Measurements from ENCODE around the gene BABAM2.

The BABAM2 gene

DNA sequence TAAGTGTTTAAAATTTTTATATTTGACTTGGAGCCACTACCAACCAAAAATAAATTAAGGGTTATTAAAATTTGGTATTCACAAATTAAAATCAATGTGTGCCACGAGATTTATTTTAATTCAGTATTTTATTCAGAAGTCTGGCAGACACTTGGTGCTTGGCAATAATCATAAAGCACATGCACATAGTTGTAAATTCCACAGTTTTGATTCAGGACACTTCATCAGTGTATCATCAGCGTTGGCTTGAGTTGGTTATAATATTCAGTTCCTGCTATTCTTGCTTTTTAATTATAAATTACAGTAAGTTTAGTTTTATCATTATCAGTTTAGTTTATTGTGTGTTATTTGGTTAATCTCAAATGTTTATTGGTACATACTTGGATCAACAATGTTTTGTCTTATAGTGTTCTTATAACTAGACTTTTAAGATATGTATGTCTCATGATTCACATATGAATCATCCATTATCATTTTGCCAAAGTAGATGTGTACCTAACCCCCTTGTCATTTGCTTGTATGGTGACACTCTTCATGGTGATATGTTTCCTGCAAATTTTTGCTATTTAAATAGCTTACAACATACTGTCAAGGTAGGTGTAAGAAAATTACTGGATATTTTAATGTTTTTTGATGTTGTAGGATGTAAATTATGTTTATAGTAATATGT lies 237.9 kb downstream of the BABAM2 start:
- no peak for DNase-seq (ENCODE audit: low read depth)

DNA sequence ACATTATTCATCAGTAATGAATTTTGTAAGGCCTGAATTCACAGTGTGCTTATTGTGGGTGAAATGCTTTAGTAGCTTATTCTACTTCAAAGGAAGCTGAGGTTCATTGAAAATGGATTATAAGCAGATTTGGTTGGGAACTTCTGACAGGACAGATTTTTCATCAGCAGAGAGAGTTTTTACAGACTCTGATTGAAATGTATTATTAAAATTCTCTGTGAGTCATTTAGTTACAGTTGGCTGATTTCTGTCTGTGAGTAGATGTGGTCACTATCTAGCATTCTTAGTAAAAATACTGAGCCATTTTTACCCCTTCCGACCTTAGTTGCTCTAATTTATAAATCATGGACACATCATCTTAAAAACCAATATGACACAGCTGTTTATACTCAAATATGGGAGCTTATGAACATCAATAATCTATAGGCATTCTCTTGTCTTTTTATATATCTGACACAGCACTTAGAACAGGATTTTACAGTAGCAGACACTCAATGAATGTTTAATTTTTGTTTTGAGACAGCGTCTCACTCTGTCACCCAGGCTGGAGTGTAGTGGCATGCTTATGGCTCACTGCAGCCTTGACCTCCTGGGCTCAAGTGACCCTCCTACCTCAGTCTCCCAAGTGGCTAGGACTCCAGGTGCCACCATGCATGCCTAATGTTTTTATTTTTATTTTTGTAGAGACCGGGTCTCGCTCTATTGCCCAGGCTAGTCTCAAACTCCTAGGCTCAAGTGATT lies 239.6 kb downstream of the BABAM2 start:
- no peak for DNase-seq (ENCODE audit: low read depth)

GRCh38 chr2:28133778-28134177 lies 243.2 kb downstream of the BABAM2 start:
- no peak for DNase-seq (ENCODE audit: low read depth)

DNA sequence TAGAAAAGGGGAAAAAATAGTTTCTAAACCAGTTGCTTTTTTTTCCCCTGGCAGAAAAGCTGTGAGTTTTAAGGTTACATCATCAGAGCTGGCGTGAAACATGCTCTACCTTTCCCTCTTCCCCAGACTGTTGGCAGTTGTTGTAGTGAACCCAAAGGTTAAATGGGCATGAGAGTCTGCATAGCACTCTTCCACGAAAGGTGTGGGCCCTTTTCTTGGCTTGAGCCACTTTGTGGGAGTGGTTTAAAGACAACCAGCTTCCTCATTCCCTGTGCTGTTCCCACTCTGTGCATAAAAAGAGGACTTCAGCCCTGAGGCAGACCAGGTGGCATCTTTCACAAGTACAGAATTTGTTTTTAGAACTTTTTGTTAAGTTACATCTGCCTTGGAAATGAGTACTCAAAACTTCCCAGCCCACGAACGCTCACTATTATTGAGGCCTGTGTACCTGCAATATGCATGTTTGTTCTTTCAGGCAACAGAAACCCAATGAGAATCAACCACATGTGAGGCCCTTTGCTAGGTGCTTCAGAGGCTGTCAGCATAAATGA lies 243.8 kb downstream of the BABAM2 start:
- DNase-seq (ENCODE audit: low read depth): no peak

DNA sequence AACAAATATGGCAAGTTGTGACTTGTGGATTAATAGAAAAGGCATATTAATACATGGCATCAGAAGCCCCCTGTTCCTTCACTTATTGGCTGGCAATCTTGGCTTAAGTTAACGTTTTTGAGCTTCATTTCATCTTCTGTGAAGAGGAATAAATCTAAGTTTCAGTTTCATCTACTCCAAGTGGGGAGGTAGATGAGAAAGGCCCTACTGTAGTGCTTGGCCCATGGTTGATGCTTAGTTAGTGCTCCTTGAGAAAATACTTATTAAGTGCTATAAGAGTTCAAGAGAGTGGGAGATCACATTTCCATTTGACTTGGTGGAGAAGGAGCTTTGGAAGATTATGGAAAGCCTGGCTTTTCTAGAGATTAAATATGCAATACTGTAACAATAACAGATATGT lies 244.3 kb downstream of the BABAM2 start:
- no peak for DNase-seq (ENCODE audit: low read depth)

- DNase-seq (ENCODE audit: low read depth): no peak
Observed at GRCh38 chr2:28135324-28135723, 244.8 kb downstream of the BABAM2 start.

- DNase-seq (ENCODE audit: low read depth): no peak
Observed at GRCh38 chr2:28135799-28136198, 245.3 kb downstream of the BABAM2 start.

DNA sequence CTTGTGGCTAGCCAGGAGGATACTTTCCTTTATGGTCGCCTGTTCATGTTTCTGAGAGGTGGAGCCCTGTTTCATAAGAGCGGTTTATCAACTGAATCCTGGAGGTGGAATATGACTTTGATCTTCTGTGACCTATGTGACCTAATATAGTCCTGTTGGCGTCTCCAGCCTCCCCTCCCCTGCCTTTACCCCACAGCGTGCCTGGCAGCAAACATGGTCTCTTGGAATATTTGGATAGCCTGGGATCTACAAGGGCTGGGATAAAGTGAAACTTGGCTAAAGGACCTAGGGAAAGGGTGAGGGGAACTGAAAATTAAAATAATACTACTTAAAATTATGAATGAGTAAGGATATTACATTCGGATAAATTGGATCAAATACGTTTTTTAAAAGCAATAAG lies 246.0 kb downstream of the BABAM2 start:
- no peak for DNase-seq (ENCODE audit: low read depth)

GRCh38 chr2:28137221-28137620 lies 246.7 kb downstream of the BABAM2 start:
- DNase-seq (ENCODE audit: low read depth): no peak

DNA sequence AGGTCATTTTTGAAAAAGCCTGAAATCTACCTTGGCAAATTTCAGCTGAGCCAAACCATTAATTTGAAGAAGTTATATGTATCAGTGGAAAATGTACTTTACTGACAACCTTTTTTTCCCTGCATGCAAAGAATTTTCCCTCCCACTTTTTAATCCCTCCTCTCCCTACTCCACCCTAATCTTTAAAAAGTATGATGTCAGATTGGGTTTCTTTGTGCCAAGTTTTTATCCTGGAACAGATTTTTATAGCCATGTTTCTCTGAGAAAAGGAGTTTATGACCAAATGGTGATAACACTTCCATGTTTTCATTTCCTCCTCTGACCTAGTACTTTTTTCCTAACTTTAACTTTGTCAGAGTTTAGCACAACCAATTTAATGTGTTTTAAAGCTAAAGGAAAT lies 251.9 kb downstream of the BABAM2 start:
- DNase-seq (ENCODE audit: low read depth): no peak

DNA sequence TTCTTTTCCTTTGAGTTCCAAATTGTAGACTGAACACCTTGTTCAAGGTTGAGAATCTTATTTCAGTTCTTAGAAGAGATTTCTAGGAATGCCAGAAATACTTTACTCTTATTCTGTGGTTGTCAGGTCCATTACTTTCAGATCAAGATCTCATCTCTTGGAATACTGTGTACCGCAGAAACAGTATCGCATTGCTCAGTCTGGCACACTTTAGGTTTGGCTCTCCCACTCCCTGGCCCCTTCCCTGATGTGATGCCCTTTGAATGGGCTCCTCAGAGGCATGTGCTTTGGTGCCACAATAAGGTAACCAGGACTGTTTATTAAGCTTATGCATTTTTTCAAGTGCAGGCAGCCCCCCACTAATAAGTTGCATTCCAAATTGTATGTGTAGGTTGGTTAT lies 257.5 kb downstream of the BABAM2 start:
- no peak for DNase-seq (ENCODE audit: low read depth)

DNA sequence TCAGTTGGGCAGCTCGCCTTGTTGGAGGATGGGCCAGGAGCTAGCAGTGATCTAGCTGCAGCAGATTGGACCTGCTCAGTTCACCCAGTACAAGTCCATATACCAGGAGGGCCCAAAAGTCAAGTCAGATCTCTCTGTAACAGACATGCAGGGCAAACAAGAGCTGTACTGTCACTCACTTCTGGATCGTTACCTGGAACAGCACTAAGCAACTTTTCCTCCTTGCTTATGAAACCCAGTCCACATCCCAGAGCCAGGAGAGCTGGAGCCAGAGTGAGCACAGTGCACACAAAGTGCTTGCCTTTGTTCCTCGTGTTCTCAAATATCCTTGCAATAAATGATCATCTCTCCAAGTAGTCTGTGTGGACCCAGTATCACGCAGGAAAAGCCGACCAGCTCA lies 258.0 kb downstream of the BABAM2 start:
- DNase-seq (ENCODE audit: low read depth): no peak

- no peak for DNase-seq (ENCODE audit: low read depth)
Observed at GRCh38 chr2:28150236-28150915, 259.8 kb downstream of the BABAM2 start.

DNA sequence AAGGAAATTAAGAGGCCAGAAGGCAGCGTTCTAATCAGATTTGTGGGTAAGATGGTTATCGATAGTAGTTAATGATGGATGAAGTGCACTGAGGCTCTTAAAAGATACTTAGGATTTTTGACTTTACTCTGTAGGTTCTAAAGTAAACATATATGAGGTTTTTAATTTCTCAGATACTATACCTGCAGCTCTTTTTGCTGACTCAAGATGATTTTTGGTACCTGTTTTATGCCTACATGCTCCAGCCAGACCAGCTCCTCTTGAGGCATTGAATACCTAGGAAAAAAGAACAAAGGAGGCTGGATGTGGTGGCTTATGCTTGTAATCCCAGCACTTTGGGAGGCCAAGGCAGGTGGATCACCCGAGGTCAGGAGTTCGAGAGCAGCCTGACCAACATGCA lies 260.5 kb downstream of the BABAM2 start:
- DNase-seq (ENCODE audit: low read depth): no peak

DNA sequence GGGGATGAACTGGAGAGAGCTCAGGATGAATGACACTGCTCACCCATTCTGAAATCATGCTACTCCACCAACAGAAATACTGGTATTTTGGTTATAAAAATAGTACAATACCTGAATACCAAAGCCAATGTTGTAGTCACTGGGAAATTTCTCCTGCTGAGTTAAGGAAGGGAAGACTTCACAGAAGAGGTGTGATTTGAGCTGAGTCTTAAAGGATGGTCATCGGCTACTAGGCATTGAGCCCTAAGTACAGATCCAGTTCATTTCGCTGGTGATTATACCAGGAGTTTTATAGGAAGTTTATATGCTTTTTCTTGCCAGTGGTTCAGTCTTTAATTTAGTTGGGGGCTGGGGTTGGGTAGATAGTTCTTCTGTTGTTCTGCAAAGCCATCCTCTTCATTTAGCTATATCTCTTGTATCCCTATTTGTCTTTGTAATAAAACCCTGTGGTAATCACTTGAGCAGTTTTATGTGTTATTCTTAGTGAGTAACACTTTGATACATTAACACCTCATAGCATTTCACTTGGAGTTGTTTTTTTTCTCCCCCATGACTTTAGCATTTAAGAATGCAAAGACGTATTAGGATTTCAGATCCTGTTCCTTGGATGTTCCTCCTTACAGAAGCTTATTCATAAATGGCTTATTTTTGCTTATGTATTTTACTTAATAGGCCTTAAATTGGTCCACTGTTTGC lies 262.2 kb downstream of the BABAM2 start:
- no peak for DNase-seq (ENCODE audit: low read depth)

- DNase-seq (ENCODE audit: low read depth): no peak
Observed at GRCh38 chr2:28153851-28154250, 263.3 kb downstream of the BABAM2 start.

GRCh38 chr2:28155086-28155485 lies 264.6 kb downstream of the BABAM2 start:
- no peak for DNase-seq (ENCODE audit: low read depth)

GRCh38 chr2:28155627-28156026 lies 265.1 kb downstream of the BABAM2 start:
- DNase-seq (ENCODE audit: low read depth): no peak

- DNase-seq (ENCODE audit: low read depth): no peak
Observed at GRCh38 chr2:28158791-28159190, 268.3 kb downstream of the BABAM2 start.

DNA sequence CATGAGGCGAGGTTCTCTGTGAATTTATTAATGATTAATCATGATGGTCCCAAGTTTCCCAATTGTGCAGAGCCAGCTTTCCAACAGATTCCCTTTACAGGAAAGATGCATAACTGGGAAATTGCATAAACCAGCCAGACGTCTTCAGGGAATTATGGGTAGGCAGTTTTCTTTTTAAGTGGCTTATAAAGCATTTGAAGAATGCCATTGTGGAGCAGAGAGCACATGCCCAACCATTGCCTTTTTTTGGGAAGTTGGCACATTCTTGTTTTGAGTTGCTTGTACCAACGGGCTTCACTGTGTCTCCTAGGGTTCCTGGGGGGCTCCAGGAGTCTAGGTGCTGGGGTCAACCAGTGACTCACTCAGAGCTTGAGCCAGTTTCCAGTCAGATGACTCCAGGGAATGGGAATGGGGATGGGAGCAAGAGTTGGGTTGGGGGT lies 270.5 kb downstream of the BABAM2 start:
- no peak for DNase-seq (ENCODE audit: low read depth)

DNA sequence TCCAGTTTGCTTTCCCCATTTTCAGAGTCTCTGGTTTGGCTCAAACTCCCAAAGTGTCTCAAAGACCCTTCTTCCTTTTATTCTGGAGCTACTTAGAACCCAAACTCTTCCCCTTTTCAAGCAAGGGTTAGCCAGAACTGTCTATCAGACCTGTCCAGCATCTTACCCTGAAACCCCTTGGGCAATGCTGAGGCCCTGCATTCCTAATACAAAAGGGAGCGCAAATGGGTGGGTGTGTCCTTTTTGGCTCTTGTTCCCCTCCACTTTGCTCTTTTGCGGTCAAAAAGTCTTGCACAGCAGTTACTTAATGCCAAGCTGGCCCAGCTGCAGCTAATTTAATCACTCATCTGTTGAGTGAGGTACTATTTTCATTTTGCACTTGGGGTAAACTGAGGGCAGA lies 270.9 kb downstream of the BABAM2 start:
- no peak for DNase-seq (ENCODE audit: low read depth)

DNA sequence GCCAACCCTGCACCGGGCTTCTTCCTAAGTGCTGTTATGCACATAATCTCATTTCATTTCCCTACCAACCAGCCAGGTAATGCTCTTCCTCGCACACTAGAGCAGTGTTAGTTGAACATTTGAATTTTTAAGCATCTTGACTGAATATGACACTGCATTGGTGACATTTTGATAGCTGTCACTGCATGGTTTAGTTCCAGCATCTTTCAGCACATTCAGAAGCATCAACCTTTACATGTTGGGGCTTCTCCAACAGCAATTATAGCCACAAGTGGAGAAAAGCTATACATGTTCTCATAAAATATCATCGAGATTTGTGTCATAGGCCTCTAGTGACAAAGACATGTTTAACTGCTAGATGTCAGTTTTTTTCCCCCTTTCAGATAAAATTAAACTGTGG lies 272.0 kb downstream of the BABAM2 start:
- no peak for DNase-seq (ENCODE audit: low read depth)
